ENCODE measurements around the gene KRTAP5-1.

KRTAP5-1 gene

DNA sequence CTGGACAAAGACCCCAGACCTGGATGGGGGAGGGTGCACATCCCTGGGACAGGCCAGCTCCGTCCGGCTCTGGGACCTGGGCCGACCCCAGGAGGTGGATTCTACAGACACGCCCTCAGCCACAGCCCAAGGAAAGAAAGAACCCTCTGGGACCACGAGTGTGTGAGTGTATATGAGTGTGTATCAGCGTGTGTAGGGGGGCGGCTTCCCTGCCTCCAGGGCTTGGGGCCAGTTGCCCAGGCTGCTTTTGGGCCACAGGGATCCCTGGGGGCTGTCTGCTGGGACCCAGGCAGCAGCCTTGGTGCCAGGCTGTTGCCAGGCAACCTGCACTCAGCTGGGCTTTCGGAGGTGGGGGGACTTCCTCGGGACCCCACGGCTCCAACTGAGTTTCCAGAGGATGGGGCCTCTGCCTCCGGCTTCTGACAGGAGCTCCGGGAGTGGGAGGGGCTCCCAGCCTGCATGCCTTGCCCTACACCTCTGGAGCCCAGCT, 21.9 kb downstream of the KRTAP5-1 start:
- Histone ChIP-seq H3K4me1 (peaks cover 4% of the 10 kb centered on the region; the same call in 1 of the 2 replicates), H3K36me3 (no peaks in the 10 kb centered on the region), H3K4me3 (ENCODE audit: low read depth, low read length) (no peak overlapping the region), H3K9me3 (no peaks in the 10 kb centered on the region), H3K27me3 (no peaks in the 10 kb centered on the region)
- TF ChIP-seq, protein P1, sequence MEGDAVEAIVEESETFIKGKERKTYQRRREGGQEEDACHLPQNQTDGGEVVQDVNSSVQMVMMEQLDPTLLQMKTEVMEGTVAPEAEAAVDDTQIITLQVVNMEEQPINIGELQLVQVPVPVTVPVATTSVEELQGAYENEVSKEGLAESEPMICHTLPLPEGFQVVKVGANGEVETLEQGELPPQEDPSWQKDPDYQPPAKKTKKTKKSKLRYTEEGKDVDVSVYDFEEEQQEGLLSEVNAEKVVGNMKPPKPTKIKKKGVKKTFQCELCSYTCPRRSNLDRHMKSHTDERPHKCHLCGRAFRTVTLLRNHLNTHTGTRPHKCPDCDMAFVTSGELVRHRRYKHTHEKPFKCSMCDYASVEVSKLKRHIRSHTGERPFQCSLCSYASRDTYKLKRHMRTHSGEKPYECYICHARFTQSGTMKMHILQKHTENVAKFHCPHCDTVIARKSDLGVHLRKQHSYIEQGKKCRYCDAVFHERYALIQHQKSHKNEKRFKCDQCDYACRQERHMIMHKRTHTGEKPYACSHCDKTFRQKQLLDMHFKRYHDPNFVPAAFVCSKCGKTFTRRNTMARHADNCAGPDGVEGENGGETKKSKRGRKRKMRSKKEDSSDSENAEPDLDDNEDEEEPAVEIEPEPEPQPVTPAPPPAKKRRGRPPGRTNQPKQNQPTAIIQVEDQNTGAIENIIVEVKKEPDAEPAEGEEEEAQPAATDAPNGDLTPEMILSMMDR (IDR thresholded peaks at IDR 0.05; ENCODE audit: low read depth, low read length): no peak
- DNase-seq: no peak

DNA sequence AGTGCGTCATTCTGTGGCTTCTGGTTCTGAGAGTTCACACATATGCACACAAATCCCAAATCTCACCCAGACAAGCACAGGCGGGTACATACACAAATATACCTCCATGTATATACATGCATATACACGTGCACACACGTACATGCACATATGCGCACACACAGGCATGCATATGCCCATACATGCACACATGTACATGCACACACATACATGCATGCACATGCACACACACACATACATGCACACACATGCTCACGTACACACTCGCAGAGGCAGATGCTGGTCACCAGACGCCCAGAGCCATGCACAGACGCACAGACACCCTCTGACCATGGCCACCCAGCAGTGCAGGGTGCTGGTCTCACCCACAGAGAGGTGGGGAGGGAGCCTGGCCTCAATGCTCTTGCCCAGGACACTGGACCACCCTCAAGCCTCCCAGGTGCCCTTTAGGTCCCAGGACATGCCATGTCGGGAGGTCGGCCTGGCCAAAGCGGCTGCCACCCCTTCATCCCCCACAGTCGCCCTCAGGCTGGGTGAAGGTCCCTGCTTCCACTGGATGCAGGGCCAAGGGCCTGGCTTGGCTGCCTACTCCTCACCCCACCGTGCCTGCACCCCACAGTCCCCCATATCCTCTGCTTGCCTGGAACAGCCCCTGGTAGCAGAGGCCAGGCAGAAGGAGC, 22.5 kb downstream of the KRTAP5-1 start:
- Histone ChIP-seq H3K27me3 (no peaks in the 10 kb centered on the region), H3K36me3 (no peaks in the 10 kb centered on the region), H3K9me3 (no peaks in the 10 kb centered on the region), H3K4me1 (peaks cover 4% of the 10 kb centered on the region; the same call in 1 of the 2 replicates), H3K4me3 (ENCODE audit: low read depth, low read length) (no peak overlapping the region)
- TF ChIP-seq, protein P1 (IDR thresholded peaks at IDR 0.05; ENCODE audit: low read depth, low read length): no peak
- DNase-seq: no peak

DNA sequence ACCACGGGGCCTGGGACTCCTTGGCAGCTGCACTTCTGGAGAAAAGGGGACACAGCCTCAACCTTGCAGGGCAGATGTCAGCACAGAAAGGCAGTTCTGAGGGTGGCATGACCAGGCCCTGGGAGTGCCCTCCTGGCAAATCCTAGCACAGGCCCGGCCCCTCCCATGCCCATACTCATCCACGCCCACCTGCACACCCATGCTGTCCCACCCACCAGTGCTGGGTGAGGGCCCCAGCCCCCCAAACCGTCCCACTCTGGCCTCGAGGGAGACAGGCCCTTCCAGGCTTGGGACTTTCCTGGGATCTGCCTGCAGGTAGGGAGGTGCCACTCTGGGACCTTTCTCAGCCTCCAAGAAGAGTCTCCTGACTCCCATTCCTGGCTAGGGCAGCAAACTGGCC, 23.1 kb downstream of the KRTAP5-1 start:
- Histone ChIP-seq H3K27me3 (no peaks in the 10 kb centered on the region), H3K36me3 (no peaks in the 10 kb centered on the region), H3K9me3 (no peaks in the 10 kb centered on the region), H3K4me1 (peaks cover 4% of the 10 kb centered on the region; the same call in 1 of the 2 replicates), H3K4me3 (ENCODE audit: low read depth, low read length) (no peak overlapping the region)
- DNase-seq: no peak
- TF ChIP-seq, protein P1 (IDR thresholded peaks at IDR 0.05; ENCODE audit: low read depth, low read length): no peak

DNA sequence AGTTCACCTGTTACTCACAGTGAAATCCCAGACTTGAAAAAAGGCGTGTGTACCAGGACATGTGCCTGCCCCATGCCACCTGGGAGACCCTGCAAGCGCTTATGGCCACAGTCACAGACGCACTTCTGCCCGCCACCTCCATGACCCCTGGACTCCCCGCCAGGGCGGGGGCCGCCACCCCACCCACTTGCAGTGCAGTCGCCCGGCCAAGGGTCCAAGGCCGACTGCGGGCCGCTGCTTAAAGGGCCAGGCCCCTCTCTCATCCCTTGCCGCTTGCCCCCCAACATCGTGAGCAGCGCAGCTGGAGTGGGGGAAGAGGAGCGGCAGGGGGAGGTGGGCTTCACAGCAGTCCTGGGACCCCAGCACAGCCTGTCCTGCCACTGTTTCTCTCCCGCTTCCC, 23.8 kb downstream of the KRTAP5-1 start:
- no peak overlapping the region for H3K4me3 ChIP-seq (ENCODE audit: low read depth, low read length)
- H3K4me1 ChIP-seq: peaks cover 4% of the 10 kb centered on the region; the same call in 1 of the 2 replicates
- no peaks in the 10 kb centered on the region for H3K27me3 ChIP-seq
- TF ChIP-seq, protein P1 (IDR thresholded peaks at IDR 0.05; ENCODE audit: low read depth, low read length): no peak
- no peak for DNase-seq
- no peaks in the 10 kb centered on the region for H3K36me3 ChIP-seq
- no peaks in the 10 kb centered on the region for H3K9me3 ChIP-seq

DNA sequence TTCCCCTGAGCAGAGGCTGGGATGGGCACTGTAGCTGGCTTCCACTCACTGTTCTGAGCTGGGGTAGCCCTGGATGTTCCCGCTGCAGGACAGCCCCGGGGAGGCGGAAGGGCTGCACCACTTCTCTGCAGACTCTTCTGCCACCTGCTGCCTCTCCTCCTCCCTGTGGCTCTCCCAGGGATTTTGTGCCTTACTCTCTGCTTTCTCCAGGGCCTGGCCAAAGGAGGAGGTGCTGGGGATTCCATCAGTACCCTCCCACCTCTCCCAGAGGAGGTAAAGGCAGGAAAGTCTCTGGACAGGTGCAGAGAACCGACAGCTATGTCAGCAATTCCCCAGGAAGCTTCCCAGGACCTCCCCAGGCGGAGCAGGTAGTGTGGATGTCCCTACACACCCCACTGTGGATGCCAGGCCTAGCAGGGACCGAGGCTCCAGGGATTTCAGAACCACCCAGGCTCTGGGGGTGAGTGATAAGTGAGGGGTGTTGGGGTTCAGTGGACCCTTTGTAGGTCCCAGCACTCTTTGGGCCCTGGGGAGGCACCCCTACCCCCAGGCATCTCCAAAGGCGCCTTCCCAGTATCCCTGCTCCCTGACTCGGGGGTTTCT, 24.3 kb downstream of the KRTAP5-1 start:
- Histone ChIP-seq H3K36me3 (no peaks in the 10 kb centered on the region), H3K4me3 (ENCODE audit: low read depth, low read length) (no peak overlapping the region), H3K9me3 (no peaks in the 10 kb centered on the region), H3K27me3 (no peaks in the 10 kb centered on the region), H3K4me1 (peaks cover 4% of the 10 kb centered on the region; the same call in 1 of the 2 replicates)
- TF ChIP-seq, protein P1 (IDR thresholded peaks at IDR 0.05; ENCODE audit: low read depth, low read length): no peak
- DNase-seq: no peak
